Measurements from ENCODE around the gene ZNF217.
A peak's percentile ranks its signal among the peaks of the same experiment; 100 is the strongest.
"Not testable (repeated sequence)": the region's sequence is repeated elsewhere in the genome, so short reads cannot be mapped to it uniquely, and the experiment has no call there.

The ZNF217 gene

GRCh38 chr20:53593466-53594007, at the start of gene ZNF217:
Gene ZNF217 (minus strand): TSS chr20:53593839. CDS start chr20:53582826, 11,013 bp downstream.
- not testable (repeated sequence) for DNase-seq (ENCODE audit: low read depth, low spot score)

- DNase-seq (ENCODE audit: low read depth, low spot score) = peak; percentile 33
Observed at GRCh38 chr20:53643031-53643832, 49.6 kb upstream of the ZNF217 start.

- DNase-seq (ENCODE audit: low read depth, low spot score) = no peak
Observed at GRCh38 chr20:53642196-53643030, 48.8 kb upstream of the ZNF217 start.

- no peak for DNase-seq (ENCODE audit: low read depth, low spot score)
Observed at GRCh38 chr20:53639647-53640440, 46.2 kb upstream of the ZNF217 start.

GRCh38 chr20:53639128-53639527, 45.5 kb upstream of the ZNF217 start:
- no peak for DNase-seq (ENCODE audit: low read depth, low spot score)

GRCh38 chr20:53637310-53637709, 43.7 kb upstream of the ZNF217 start:
- not testable (repeated sequence) for DNase-seq (ENCODE audit: low read depth, low spot score)

GRCh38 chr20:53636540-53637097, 43.0 kb upstream of the ZNF217 start:
- no peak for DNase-seq (ENCODE audit: low read depth, low spot score)

GRCh38 chr20:53635221-53635620, 41.6 kb upstream of the ZNF217 start:
- DNase-seq (ENCODE audit: low read depth, low spot score) = no peak

GRCh38 chr20:53631909-53632662, 38.4 kb upstream of the ZNF217 start:
- DNase-seq (ENCODE audit: low read depth, low spot score) = no peak

GRCh38 chr20:53629436-53629835, 35.8 kb upstream of the ZNF217 start:
- DNase-seq (ENCODE audit: low read depth, low spot score) = no peak

- not testable (repeated sequence) for DNase-seq (ENCODE audit: low read depth, low spot score)
Observed at GRCh38 chr20:53628758-53629157, 35.1 kb upstream of the ZNF217 start.

GRCh38 chr20:53628076-53628475, 34.4 kb upstream of the ZNF217 start:
- no peak for DNase-seq (ENCODE audit: low read depth, low spot score)

GRCh38 chr20:53627001-53627400, 33.4 kb upstream of the ZNF217 start:
- not testable (repeated sequence) for DNase-seq (ENCODE audit: low read depth, low spot score)

- no peak for DNase-seq (ENCODE audit: low read depth, low spot score)
Observed at GRCh38 chr20:53626584-53626983, 32.9 kb upstream of the ZNF217 start.

GRCh38 chr20:53625311-53626129, 31.9 kb upstream of the ZNF217 start:
- DNase-seq (ENCODE audit: low read depth, low spot score) = no peak

- DNase-seq (ENCODE audit: low read depth, low spot score) = not testable (repeated sequence)
Observed at GRCh38 chr20:53624927-53625250, 31.2 kb upstream of the ZNF217 start.

- DNase-seq (ENCODE audit: low read depth, low spot score) = no peak
Observed at GRCh38 chr20:53623454-53624211, 30.0 kb upstream of the ZNF217 start.

GRCh38 chr20:53623134-53623453, 29.5 kb upstream of the ZNF217 start:
- DNase-seq (ENCODE audit: low read depth, low spot score) = no peak

All from activated naive CD8-positive, alpha-beta T cell treated with anti-CD3 and anti-CD28 coated beads, Interleukin-2, amount 50 U/mL, for 16 hours (primary cell).